ENCODE results near the gene FGF11.

FGF11 gene

DNA sequence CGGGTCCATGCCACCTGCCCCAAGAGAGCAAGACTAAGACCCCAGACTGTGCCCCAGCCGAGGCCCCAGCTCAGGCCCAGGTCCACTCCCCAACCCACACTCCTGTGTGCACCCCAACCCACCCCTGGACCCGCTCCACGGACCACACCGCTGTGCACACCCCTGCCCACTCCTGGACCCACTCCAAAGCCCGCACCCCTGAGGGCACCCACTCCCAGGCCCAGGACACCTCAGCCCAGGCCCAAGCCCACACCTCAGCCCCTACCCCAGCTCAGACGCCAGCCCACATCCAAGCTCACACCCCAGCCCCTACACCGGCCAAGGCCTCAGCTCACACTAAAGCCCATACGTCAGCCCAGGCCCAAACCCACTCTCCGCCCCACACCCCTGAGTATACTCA is 9.6 kb upstream of the FGF11 start:
- H3K4me3 ChIP-seq (ENCODE audit: low read depth, low read length), result no peak overlapping the region
- TF ChIP-seq, protein P1, sequence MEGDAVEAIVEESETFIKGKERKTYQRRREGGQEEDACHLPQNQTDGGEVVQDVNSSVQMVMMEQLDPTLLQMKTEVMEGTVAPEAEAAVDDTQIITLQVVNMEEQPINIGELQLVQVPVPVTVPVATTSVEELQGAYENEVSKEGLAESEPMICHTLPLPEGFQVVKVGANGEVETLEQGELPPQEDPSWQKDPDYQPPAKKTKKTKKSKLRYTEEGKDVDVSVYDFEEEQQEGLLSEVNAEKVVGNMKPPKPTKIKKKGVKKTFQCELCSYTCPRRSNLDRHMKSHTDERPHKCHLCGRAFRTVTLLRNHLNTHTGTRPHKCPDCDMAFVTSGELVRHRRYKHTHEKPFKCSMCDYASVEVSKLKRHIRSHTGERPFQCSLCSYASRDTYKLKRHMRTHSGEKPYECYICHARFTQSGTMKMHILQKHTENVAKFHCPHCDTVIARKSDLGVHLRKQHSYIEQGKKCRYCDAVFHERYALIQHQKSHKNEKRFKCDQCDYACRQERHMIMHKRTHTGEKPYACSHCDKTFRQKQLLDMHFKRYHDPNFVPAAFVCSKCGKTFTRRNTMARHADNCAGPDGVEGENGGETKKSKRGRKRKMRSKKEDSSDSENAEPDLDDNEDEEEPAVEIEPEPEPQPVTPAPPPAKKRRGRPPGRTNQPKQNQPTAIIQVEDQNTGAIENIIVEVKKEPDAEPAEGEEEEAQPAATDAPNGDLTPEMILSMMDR (IDR thresholded peaks at IDR 0.05; ENCODE audit: low read depth, low read length), result no peak

DNA sequence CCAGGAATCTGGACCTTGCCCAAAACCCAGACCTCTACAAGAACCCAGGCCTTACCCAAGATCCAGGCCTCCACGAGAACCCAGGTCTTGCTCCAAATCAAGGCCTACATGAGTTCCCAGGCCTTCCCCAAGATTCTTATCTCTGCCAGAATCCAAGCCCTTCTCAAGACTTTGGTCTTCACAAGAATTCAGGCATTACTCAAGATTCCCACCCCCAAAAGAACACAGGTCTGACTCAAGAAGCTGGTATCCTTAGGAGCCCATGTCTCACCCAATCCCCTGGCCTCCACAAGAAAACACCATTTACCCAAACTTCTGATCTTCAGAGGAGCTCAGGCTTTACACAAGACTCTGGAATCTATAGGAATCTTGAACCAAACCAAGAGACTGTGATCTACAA is 8.1 kb upstream of the FGF11 start:
- H3K4me3 ChIP-seq (ENCODE audit: low read depth, low read length), result no peak overlapping the region
- TF ChIP-seq, protein P1 (IDR thresholded peaks at IDR 0.05; ENCODE audit: low read depth, low read length), result no peak
- no peak overlapping the region for H3K27ac ChIP-seq
- no peaks in the 10 kb centered on the region for H3K36me3 ChIP-seq
- H3K27me3 ChIP-seq (ENCODE audit: insufficient read depth, low read depth, severe bottlenecking), result peaks cover 1% of the 10 kb centered on the region
- no peak for DNase-seq
- no peaks in the 10 kb centered on the region for H3K9me3 ChIP-seq (ENCODE audit: severe bottlenecking)

More for the DNA sequence above, 9.6 kb upstream of the FGF11 start:
- Histone ChIP-seq H3K36me3 (no peaks in the 10 kb centered on the region), H3K27me3 (ENCODE audit: insufficient read depth, low read depth, severe bottlenecking) (no peaks in the 10 kb centered on the region), H3K27ac (no peak overlapping the region), H3K9me3 (ENCODE audit: severe bottlenecking) (no peaks in the 10 kb centered on the region)
- DNase-seq, result no peak

DNA sequence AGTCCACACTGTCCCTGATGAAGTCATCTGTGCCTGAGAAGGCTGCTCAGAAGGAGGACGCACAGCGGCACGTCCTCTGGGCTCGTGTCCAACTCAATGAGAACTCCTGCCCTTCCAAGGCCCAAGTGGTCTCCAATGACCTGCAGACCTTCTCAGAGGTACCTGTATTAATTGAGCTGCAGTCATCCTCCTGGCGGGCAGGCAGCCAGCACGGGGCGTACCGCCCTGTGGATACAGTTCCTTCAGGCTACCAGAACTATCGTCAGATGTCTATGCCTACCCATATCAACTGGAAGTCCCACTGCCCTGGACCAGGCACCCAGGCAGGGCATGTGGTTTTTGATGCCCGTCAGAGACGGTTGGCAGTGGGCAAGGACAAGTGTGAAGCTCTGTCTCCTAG is 7.0 kb upstream of the FGF11 start:
- no peak overlapping the region for H3K27ac ChIP-seq
- no peak overlapping the region for H3K4me3 ChIP-seq (ENCODE audit: low read depth, low read length)
- H3K27me3 ChIP-seq (ENCODE audit: insufficient read depth, low read depth, severe bottlenecking), result peaks cover 5% of the 10 kb centered on the region
- TF ChIP-seq, protein P1 (IDR thresholded peaks at IDR 0.05; ENCODE audit: low read depth, low read length), result no peak
- no peaks in the 10 kb centered on the region for H3K9me3 ChIP-seq (ENCODE audit: severe bottlenecking)
- H3K36me3 ChIP-seq, result no peaks in the 10 kb centered on the region
- no peak for DNase-seq

DNA sequence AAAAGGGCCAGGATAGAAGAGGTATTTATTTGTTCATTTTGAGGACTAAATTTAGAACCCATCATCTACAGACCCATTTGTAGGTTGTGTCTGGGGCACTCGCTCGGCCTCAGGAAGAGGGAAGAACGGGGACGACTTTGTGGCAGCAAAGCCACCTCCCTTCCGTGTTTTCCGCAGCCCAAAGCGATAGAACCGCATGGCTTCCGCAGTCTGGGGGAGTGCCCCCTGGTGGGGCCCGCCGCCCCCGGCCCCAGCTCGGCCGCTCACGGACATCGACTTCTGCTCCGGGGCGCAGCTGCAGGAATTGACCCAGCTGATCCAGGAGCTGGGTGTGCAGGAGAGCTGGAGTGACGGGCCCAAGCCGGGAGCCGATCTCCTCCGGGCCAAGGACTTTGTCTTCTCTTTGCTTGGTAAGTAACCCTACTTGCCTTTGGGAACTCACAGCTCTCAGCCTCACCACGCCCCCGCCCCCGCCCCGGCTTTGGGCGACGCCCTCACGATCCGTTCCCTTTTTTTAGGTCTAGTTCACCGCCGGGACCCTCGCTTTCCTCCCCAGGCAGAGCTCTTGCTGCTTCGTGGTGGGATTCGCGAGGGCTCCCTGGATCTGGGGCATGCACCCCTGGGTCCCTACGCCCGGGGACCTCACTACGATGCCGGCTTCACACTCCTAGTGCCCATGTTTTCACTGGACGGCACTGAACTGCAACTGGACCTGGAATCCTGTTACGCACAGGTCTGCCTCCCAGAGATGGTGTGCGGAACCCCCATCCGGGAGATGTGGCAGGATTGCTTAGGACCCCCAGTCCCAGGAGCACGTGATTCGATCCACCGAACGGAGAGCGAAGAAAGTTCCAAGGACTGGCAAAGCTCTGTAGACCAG is 3.4 kb upstream of the FGF11 start:
- H3K36me3 ChIP-seq, result no peaks in the 10 kb centered on the region
- peak overlapping the region; percentile 43 for H3K27ac ChIP-seq
- no peaks in the 10 kb centered on the region for H3K9me3 ChIP-seq (ENCODE audit: severe bottlenecking)
- TF ChIP-seq, protein P1 (IDR thresholded peaks at IDR 0.05; ENCODE audit: low read depth, low read length), result peak; percentile 38
- DNase-seq, result peak; percentile 49
- peaks cover 12% of the 10 kb centered on the region for H3K27me3 ChIP-seq (ENCODE audit: insufficient read depth, low read depth, severe bottlenecking)
- peak overlapping the region; percentile 47 for H3K4me3 ChIP-seq (ENCODE audit: low read depth, low read length)

DNA sequence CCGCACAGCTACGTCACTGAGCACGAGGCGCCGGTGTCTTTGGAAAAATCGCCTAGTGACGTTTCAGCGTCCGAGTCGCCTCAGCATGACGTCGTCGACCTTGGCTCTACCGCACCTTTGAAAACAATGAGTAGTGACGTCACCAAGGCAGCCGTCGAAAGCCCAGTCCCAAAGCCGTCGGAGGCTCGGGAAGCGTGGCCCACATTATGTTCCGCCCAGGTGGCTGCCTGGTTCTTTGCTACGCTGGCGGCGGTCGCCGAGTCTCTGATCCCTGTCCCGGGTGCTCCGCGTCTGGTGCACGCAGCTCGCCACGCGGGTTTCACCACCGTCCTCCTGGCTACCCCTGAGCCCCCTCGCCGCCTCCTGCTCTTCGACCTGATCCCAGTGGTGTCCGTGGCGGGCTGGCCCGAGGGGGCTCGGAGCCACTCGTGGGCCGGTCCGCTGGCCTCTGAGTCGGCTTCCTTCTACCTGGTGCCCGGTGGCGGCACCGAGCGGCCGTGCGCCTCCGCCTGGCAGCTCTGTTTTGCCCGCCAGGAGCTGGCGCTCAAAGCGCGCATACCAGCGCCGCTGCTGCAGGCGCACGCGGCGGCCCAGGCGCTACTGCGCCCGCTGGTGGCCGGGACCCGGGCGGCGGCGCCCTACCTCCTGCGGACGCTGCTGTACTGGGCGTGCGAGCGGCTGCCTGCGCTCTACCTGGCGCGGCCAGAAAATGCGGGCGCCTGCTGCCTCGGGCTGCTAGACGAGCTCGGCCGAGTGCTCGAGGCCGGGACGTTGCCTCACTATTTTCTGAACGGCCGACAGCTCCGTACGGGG is 2.5 kb upstream of the FGF11 start:
- Histone ChIP-seq H3K36me3 (no peaks in the 10 kb centered on the region), H3K27me3 (ENCODE audit: insufficient read depth, low read depth, severe bottlenecking) (peaks cover 12% of the 10 kb centered on the region), H3K4me3 (ENCODE audit: low read depth, low read length) (peak overlapping the region; percentile 47), H3K9me3 (ENCODE audit: severe bottlenecking) (no peaks in the 10 kb centered on the region), H3K27ac (peak overlapping the region; percentile 43)
- peak; percentile 81 for DNase-seq
- TF ChIP-seq, protein P1 (IDR thresholded peaks at IDR 0.05; ENCODE audit: low read depth, low read length), result peak; percentile 83

Measured in WERI-Rb-1 (cell line).